ENCODE results near the gene TARBP2.

The TARBP2 gene

DNA sequence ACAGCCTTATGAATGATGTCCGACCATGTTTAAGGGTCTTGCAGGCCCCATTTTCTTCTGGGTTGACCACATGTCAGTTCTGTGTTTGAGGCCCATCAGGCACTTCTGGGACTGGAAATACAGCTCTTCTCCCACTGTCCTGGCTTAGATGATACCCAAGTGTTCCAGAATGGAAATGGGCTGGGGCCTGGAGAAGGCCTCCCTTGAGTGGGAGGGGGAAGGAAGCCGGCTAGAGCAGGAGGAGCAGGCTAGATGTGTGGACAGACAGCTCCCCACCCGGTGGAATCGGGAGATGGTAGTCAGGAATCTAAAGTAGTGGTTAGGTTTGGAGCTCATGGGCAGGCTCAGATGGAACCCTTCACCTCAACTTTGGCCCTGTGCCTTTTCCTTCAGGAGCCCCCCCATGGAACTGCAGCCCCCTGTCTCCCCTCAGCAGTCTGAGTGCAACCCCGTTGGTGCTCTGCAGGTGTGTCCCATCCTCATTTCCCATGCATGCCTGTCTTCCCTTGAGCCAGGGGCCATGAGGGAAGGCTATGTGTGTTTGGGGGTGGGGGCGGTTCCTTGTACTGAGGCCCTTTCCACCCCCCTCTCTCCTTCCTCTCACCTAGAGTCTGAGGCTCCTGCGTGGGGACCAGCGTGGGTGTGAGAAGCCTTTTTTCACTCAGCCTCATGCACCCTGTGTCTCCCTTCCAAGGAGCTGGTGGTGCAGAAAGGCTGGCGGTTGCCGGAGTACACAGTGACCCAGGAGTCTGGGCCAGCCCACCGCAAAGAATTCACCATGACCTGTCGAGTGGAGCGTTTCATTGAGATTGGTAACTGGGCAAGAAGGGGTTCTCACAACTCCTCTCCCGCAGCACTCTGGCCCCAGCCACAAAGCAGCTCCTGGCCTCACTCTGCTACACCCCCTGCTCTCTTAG, 3.2 kb downstream of the TARBP2 start:
- in situ Hi-C loops (cut with HindIII; ENCODE audit: low sequenced_read_pairs), result no loop called here
- H3K4me3 ChIP-seq (ENCODE audit: low read depth, low read length), result no peak overlapping the region
- TF ChIP-seq, protein P1, sequence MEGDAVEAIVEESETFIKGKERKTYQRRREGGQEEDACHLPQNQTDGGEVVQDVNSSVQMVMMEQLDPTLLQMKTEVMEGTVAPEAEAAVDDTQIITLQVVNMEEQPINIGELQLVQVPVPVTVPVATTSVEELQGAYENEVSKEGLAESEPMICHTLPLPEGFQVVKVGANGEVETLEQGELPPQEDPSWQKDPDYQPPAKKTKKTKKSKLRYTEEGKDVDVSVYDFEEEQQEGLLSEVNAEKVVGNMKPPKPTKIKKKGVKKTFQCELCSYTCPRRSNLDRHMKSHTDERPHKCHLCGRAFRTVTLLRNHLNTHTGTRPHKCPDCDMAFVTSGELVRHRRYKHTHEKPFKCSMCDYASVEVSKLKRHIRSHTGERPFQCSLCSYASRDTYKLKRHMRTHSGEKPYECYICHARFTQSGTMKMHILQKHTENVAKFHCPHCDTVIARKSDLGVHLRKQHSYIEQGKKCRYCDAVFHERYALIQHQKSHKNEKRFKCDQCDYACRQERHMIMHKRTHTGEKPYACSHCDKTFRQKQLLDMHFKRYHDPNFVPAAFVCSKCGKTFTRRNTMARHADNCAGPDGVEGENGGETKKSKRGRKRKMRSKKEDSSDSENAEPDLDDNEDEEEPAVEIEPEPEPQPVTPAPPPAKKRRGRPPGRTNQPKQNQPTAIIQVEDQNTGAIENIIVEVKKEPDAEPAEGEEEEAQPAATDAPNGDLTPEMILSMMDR (IDR thresholded peaks at IDR 0.05; ENCODE audit: low read depth, low read length), result no peak
- no peak for DNase-seq (ENCODE audit: low read depth, low spot score)

GRCh38 chr12:53505086-53505485, 4.0 kb downstream of the TARBP2 start:
- in situ Hi-C loops (cut with HindIII; ENCODE audit: low sequenced_read_pairs), result no loop called here
- peak; percentile 46 for DNase-seq (ENCODE audit: low read depth, low spot score)
- no peak overlapping the region for H3K4me3 ChIP-seq (ENCODE audit: low read depth, low read length)
- TF ChIP-seq, protein P1 (IDR thresholded peaks at IDR 0.05; ENCODE audit: low read depth, low read length), result no peak

GRCh38 chr12:53505555-53506449, 4.7 kb downstream of the TARBP2 start:
- DNase-seq (ENCODE audit: low read depth, low spot score), result no peak
- H3K4me3 ChIP-seq (ENCODE audit: low read depth, low read length), result no peak overlapping the region
- TF ChIP-seq, protein P1 (IDR thresholded peaks at IDR 0.05; ENCODE audit: low read depth, low read length), result no peak
- in situ Hi-C loops (cut with HindIII; ENCODE audit: low sequenced_read_pairs), result no loop called here

GRCh38 chr12:53506450-53506785, 5.3 kb downstream of the TARBP2 start:
- in situ Hi-C loops (cut with HindIII; ENCODE audit: low sequenced_read_pairs), result no loop called here
- H3K4me3 ChIP-seq (ENCODE audit: low read depth, low read length), result no peak overlapping the region
- TF ChIP-seq, protein P1 (IDR thresholded peaks at IDR 0.05; ENCODE audit: low read depth, low read length), result no peak

DNA sequence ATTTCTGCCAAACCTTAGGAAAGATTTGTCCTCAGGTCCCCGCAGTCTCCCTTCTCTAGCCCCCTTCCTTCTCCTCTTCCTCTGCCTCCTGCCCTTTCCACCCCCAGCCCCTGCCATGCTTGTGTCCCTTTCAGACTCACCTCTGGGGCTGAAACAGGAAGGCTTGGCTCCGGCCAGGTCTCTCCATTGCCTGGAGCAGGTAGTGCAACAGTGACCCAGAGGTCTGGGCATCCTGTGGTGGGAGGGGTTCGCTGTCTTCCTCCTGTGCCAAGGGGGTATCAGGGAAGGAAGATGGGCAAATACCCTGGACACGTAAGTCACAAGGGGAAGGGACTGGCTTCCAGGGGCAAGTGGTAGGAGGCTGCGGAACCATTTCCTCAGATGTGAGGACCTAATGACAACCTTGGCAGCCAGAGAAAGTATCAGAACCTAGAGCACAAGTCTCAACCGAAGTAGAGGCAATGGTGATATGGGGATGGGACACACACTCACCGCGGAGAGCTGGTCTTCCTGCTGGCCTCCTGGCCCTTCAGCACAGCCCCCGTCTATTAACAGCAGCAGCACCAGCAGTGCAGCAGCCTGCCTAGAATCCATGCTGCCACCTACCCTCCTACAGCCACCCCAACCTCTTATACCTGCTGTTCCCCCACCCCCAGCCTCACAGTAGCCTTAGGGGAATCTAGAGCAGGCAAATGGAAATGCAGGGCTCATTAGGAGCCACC, 6.0 kb downstream of the TARBP2 start, which contains the start of gene NPFF:
NPFF (minus strand) TSS at position 604 of the 722 bp plus-strand sequence; CDS start at position 594, 10 bp downstream.
- TF ChIP-seq, protein P1 (IDR thresholded peaks at IDR 0.05; ENCODE audit: low read depth, low read length), result no peak
- H3K4me3 ChIP-seq (ENCODE audit: low read depth, low read length), result no peak within 1 kb of the TSS
- in situ Hi-C loops (cut with HindIII; ENCODE audit: low sequenced_read_pairs), result no loop called here
- no peak for DNase-seq (ENCODE audit: low read depth, low spot score)

More at GRCh38 chr12:53506450-53506785, 5.3 kb downstream of the TARBP2 start:
- no peak for DNase-seq (ENCODE audit: low read depth, low spot score)

- in situ Hi-C loops (cut with HindIII; ENCODE audit: low sequenced_read_pairs), result no loop called here
- no peak for DNase-seq (ENCODE audit: low read depth, low spot score)
- TF ChIP-seq, protein P1 (IDR thresholded peaks at IDR 0.05; ENCODE audit: low read depth, low read length), result no peak
- no peak overlapping the region for H3K4me3 ChIP-seq (ENCODE audit: low read depth, low read length)
These were observed 6.5 kb downstream of the TARBP2 start for GRCh38 chr12:53507603-53507885.
